Measurements from ENCODE around the gene NPM3. TPM values are rescaled to one million over a fixed set of nuclear protein-coding genes. Genes with fewer than 3 reads are reported as not detected.

The NPM3 gene
- total and polyA plus RNA-seq, 2 of the 13 experiments (the other 11 are each of a cell fraction or from before 2014, with no cell fraction given) = 47.6 to 129 TPM

DNA sequence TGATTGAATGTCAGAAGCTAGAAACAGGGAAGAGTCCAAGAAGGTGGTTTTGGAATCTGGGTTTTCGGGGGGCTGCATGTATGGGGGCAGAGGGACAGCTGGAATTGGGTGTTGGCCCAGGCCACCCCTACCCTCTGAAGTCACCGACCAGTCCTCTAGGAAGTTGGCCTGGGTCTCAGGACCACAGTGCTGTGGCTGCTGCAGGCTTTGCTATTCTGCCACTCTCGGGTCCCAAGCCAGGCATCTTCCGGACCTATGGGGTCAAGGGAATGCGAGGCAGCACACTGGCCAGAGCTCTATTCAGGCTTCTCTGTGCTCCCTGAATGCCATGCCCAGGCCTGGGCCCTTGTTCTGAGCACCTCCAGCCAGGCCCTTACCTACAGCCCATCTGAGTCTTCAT, 20.5 kb downstream of the NPM3 start (continued):
- TF ChIP-seq ZNF567 (CRISPR knock-in tag; IDR thresholded peaks at IDR 0.05; ENCODE audit: borderline replicate concordance) = no peak
- TF ChIP-seq ZNF562 (CRISPR knock-in tag; IDR thresholded peaks at IDR 0.05; ENCODE audit: borderline replicate concordance) = no peak
- TF ChIP-seq, protein P1, sequence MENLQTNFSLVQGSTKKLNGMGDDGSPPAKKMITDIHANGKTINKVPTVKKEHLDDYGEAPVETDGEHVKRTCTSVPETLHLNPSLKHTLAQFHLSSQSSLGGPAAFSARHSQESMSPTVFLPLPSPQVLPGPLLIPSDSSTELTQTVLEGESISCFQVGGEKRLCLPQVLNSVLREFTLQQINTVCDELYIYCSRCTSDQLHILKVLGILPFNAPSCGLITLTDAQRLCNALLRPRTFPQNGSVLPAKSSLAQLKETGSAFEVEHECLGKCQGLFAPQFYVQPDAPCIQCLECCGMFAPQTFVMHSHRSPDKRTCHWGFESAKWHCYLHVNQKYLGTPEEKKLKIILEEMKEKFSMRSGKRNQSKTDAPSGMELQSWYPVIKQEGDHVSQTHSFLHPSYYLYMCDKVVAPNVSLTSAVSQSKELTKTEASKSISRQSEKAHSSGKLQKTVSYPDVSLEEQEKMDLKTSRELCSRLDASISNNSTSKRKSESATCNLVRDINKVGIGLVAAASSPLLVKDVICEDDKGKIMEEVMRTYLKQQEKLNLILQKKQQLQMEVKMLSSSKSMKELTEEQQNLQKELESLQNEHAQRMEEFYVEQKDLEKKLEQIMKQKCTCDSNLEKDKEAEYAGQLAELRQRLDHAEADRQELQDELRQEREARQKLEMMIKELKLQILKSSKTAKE (CRISPR knock-in tag; IDR thresholded peaks at IDR 0.05; ENCODE audit: borderline replicate concordance) = no peak
- TF ChIP-seq, protein P2, sequence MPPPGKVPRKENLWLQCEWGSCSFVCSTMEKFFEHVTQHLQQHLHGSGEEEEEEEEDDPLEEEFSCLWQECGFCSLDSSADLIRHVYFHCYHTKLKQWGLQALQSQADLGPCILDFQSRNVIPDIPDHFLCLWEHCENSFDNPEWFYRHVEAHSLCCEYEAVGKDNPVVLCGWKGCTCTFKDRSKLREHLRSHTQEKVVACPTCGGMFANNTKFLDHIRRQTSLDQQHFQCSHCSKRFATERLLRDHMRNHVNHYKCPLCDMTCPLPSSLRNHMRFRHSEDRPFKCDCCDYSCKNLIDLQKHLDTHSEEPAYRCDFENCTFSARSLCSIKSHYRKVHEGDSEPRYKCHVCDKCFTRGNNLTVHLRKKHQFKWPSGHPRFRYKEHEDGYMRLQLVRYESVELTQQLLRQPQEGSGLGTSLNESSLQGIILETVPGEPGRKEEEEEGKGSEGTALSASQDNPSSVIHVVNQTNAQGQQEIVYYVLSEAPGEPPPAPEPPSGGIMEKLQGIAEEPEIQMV (CRISPR knock-in tag; IDR thresholded peaks at IDR 0.05; ENCODE audit: low read depth) = no peak
- TF ChIP-seq ZNF572 (CRISPR knock-in tag; IDR thresholded peaks at IDR 0.05) = no peak
- TF ChIP-seq GTF2F1 (IDR thresholded peaks at IDR 0.05; ENCODE audit: low read length) = no peak

DNA sequence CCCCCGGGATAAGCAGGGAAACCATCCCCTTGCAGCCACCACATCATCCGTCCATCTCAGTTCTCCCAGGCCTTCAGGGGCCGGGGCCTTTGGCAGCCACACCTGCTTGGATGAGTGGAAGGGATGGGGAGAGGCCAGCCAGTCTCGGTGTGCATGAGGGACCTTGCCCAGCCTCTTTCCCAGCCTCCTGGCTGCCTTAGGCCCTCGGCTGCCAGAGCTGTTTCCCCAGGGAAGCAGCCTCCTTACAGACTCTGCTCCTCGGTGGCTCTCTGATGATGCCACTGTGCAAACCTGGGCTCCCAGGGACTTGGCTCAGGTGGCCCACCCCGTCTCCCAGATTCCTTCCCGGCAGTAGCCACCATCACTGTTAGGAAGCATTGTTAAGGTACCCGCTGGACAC, 22.0 kb downstream of the NPM3 start:
- 0% methylated on average over 1 of the region's 9 CpGs for WGBS (ENCODE audit: low lambda C conversion rate)
- CTCF ChIA-PET (ENCODE audit: low intra/inter-chr PET ratio, low total read pairs) = no interaction called here

More for the DNA sequence above, 22.0 kb downstream of the NPM3 start:
- TF ChIP-seq HOXA7 (CRISPR knock-in tag; IDR thresholded peaks at IDR 0.05) = no peak
- TF ChIP-seq, protein P3, sequence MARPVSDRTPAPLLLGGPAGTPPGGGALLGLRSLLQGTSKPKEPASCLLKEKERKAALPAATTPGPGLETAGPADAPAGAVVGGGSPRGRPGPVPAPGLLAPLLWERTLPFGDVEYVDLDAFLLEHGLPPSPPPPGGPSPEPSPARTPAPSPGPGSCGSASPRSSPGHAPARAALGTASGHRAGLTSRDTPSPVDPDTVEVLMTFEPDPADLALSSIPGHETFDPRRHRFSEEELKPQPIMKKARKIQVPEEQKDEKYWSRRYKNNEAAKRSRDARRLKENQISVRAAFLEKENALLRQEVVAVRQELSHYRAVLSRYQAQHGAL (CRISPR knock-in tag; IDR thresholded peaks at IDR 0.05; ENCODE audit: not compliant biosample characterization) = no peak
- TF ChIP-seq, protein P4, sequence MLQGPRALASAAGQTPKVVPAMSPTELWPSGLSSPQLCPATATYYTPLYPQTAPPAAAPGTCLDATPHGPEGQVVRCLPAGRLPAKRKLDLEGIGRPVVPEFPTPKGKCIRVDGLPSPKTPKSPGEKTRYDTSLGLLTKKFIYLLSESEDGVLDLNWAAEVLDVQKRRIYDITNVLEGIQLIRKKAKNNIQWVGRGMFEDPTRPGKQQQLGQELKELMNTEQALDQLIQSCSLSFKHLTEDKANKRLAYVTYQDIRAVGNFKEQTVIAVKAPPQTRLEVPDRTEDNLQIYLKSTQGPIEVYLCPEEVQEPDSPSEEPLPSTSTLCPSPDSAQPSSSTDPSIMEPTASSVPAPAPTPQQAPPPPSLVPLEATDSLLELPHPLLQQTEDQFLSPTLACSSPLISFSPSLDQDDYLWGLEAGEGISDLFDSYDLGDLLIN (CRISPR knock-in tag; IDR thresholded peaks at IDR 0.05; ENCODE audit: borderline replicate concordance) = no peak
- TF ChIP-seq ZNF224 (CRISPR knock-in tag; IDR thresholded peaks at IDR 0.05) = no peak
- TF ChIP-seq REXO4 (CRISPR knock-in tag; IDR thresholded peaks at IDR 0.05; ENCODE audit: borderline replicate concordance) = no peak
- TF ChIP-seq ATF7 (IDR thresholded peaks at IDR 0.05) = no peak
- TF ChIP-seq ATF7 (CRISPR knock-in tag; IDR thresholded peaks at IDR 0.05) = no peak
- no peaks in the 10 kb centered on the region for H3K79me2 ChIP-seq (ENCODE audit: insufficient read depth, low read length)
- H2AFZ ChIP-seq (ENCODE audit: low read length) = no peak overlapping the region
- no peaks in the 10 kb centered on the region for H4K20me1 ChIP-seq (ENCODE audit: insufficient read depth, low read length)
- intact Hi-C loops (cut with micrococcal nuclease; ENCODE audit: unreplicated experiment) = no loop called here
- no TSS peak for BruUV-seq (replicated peaks)
- H3K27ac ChIP-seq (ENCODE audit: extremely low read length, insufficient read depth, low read length) = no peak overlapping the region
- H3K4me3 ChIP-seq (replicated peaks in 1 of 3; ENCODE audit: insufficient read depth in 1 of 3, low read depth in 2 of 3, low read length in 3 of 3) = no peak overlapping the region
- H3K36me3 ChIP-seq (replicated peaks in 1 of 2; ENCODE audit: control insufficient read depth in 1 of 2, insufficient read depth in 2 of 2, low read length in 2 of 2) = no peaks in the 10 kb centered on the region
- H3K4me1 ChIP-seq (ENCODE audit: insufficient read depth, low read length) = no peaks in the 10 kb centered on the region
- no peak for DNase-seq (ENCODE audit: low spot score)
- H3K9me3 ChIP-seq (ENCODE audit: low read length) = no peaks in the 10 kb centered on the region
- ATAC-seq = no peak
- H3K27me3 ChIP-seq (ENCODE audit: control insufficient read depth in 1 of 2, insufficient read depth in 2 of 2, low read length in 2 of 2) = peaks cover 16 to 77% of the 10 kb centered on the region in 2 experiments; a peak in 4 of 5 replicates
- POLR2A ChIA-PET = no interaction called here
- no peak overlapping the region for H3K4me2 ChIP-seq (ENCODE audit: low read depth, low read length)
- in situ Hi-C loops (cut with HindIII; ENCODE audit: extremely low pct_ligation_motif_present, low pct_unique_long_range_greater_than_20kb) = no loop called here
- FAIRE-seq = no peak
- no peak overlapping the region for H3K9ac ChIP-seq (ENCODE audit: insufficient read depth, low read depth, low read length)

Measured in HepG2 (cell line).